COR-L47 (cell line): ENCODE measurements around the gene FADS6.
"Not testable (repeated sequence)": the region's sequence is repeated elsewhere in the genome, so short reads cannot be mapped to it uniquely, and the experiment has no call there.

ENCODE experiments used
- DNase-seq: peaks from one replicate; lab custom pipeline; 2025; lab: John Stamatoyannopoulos, UW

Gene FADS6

GRCh38 chr17:74888469-74888868, 5.0 kb downstream of the FADS6 start:
- no peak for DNase-seq

DNA sequence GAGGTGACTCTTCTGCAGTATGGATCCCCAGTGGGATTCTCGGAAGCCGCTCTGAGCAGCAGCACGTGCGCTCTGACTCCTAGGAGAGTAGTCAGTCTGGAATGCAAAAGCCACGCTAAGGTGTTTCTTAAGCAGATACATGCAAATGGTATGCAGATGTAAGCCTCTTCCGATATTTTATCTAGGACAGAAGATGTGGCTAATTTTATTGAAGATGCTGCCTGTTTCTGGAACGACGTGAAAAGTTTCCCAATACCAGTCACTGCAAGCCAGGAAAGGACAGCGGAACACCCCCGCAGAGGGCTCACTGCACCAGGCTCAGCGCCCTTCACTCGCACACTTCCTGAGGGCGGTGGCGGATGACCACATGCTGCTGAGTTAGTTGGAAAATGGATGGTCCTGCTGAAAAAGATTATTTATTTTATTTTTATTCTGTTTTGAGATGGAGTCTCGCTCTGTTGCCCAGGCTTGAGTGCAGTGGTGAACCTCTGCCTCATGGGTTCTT, 10.1 kb downstream of the FADS6 start:
- DNase-seq: no peak

DNA sequence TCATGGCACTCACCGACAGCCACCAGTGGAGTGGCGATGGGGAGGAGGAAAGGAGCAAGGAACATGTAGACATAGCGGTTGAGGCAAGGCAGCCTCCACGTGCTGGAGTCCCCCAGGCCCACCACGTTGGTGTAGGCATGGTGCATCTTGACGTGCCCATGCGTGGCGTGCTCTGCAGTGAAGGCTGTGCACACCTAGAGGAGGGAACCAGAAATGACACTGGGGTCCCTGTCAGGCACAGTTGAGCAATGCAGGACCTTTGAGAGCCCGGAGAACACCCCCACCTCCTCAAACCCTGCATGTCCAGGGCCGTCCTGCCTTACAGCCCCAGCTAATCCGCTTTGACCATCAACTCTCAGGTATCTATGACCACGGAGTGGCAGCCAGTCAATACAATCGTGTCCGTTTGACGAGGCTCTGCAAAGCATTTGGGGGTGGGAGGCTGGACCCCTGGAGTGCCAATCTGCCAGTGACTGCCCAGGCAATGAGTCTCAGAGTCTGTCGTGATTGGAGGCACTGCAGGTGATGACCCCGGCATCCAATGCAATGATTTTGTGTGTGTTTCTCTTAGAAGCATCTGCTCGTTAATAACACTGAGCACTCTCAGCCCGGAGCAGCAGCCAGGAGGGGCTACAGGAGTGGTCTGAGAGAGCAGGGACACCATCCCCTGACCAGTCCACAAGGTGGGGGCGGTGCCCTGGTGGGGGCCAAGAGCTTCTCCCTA, 10.8 kb downstream of the FADS6 start:
- no peak for DNase-seq

- DNase-seq: no peak
These were observed 12.4 kb downstream of the FADS6 start for GRCh38 chr17:74881073-74881472.

- DNase-seq: no peak
These were observed 14.1 kb downstream of the FADS6 start for GRCh38 chr17:74879308-74879707.

- DNase-seq: no peak
These were observed 14.8 kb downstream of the FADS6 start for GRCh38 chr17:74878658-74879057.

GRCh38 chr17:74877592-74878548, 15.6 kb downstream of the FADS6 start:
- DNase-seq: peak; percentile 26

- no peak for DNase-seq
These were observed 17.3 kb downstream of the FADS6 start for GRCh38 chr17:74875977-74876593.

DNA sequence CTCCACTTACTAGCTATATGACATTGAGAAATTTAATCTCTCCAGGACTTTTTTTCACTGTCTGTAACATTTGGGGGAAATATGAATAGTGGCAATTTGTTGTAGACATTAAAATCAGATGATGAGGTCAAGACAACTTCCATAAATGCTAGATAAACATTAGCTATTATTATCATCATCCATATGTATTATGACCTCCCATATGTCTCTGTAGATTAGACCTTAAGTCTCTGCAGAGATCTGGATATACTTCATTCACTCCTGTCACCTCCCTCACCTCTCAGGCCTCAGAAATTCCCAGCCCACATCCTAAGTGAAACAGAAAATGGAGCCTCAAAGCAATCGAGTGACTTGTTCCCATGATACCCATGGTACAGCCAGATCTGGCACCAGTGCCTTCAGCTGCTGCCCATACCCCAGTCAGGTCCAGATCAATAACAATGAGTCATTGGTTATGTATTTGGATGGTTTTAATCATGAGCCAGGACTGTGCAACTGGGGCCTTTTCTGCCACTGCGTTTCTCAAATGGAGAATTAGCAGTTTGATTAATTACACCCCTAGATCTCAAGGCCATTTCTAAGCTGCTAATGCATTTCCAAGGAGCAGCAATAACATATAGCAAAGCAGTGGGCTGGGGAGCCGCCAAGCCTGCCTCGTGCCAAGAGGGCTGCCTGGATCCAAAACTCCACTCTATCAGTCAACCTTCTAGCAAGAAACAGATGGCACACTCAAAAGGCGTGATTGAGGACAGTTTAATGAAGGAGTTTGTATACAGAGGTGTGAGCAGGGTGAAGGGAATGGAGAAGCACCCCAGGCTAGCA, 18.1 kb downstream of the FADS6 start:
- no peak for DNase-seq

DNA sequence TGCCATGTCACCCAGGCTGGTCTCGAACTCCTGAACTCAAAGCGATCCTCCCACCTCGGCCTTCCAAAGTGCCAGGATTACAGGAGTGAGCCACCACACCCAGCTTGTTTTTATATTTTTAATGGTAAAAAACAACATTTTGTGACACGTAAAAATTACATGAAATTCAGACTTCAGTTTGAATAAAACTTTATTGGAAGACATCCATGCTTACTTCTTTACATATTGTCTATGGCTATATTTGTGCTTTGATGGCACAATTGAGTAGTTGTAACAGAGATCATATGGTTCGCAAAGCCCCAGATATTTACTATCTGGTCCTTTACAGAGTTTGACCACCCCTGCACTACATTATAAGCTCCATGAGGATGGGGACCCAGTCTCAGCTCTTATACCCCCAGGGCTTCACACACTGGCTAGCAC, 18.8 kb downstream of the FADS6 start:
- no peak for DNase-seq

GRCh38 chr17:74873874-74874614, 19.4 kb downstream of the FADS6 start:
- no peak for DNase-seq

- peak; percentile 99 for DNase-seq
These were observed 20.2 kb downstream of the FADS6 start for GRCh38 chr17:74873037-74873873.

DNA sequence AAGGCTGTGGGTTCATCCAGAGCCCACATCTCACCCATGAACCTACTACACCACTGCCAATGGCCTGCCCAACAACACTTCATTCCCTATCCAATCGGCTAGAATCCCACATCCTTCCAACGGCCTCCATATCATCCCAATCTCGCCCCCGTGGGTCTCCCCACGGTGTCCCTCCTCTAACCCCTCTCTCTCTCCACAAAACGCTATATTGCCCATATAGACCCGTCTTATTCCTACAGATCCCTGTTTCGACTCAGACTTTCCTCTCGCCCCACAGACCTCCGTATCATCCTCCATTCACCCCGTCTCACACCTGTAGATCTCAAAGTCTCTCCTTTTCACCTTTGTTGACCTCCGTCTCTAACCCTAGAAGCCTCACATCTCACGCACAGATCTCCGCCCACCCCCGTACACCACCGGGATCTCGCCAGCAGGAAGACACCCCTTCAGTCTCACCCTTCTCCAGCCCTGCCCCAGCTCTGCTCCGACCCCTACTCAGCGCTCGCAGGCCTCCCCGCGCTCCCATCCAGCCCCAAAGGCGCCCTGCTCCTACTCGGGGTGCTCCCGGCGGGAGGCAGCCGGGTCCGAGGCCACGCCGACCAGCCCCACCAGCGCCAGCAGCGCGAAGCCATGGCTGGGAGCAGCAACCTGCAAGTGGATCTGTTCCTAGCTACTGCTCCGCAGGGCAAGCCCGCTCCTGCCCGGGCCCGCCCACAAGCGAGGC, 21.0 kb downstream of the FADS6 start, which contains the start of gene FDXR:
Gene FDXR, minus strand, starts transcription at position 682 of the 724 bp plus-strand sequence. Its CDS starts 50 bp downstream, at position 632.
- DNase-seq: no peak

- DNase-seq: no peak
These were observed 21.9 kb downstream of the FADS6 start for GRCh38 chr17:74871356-74872076.

GRCh38 chr17:74870512-74870911, 22.9 kb downstream of the FADS6 start:
- no peak for DNase-seq

GRCh38 chr17:74870028-74870427, 23.4 kb downstream of the FADS6 start:
- not testable (repeated sequence) for DNase-seq

GRCh38 chr17:74868908-74869255, 24.6 kb downstream of the FADS6 start:
- no peak for DNase-seq

DNA sequence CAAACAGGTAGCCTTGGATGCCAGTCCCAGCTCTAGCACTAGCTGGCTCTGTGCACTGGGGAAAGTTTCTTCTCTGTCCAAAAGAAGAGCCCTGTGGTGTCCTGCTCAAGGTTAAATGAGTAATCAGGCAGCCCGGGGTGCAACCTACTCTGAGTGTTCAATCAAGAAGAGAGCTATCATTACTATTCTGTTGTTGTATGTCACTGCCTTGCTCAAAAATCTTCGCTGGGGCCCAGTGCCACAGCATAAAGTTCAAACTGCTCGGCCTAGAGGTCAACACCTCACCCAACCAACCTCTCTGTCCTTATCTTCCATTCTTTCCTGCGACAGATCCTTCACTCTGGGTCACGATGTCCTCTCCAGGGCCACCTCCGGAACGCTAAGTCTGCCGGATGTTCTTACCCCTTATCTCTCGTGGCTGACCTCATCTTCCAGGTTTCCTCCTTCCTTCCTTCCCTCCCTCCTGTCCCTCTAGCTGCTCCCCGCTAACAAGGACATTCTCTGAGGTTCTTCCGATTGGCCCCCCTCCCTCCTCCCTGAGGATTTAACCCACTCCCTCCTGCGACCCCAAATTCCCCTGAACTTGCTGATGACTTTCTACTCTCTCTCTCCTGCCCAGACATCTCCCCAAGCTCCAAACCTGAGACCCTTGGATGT, 25.1 kb downstream of the FADS6 start:
- no peak for DNase-seq
